PC-9 (cell line): ENCODE results near the gene KCNC1. TPM values are rescaled to one million over a fixed set of nuclear protein-coding genes. Genes with fewer than 3 reads are reported as not detected.

ENCODE experiments used
- BruUV-seq: library from RNA; stranded (reverse); fragments of 400-500 nt; replicated peaks from 2 replicates; lab custom pipeline; 2021; lab: Mats Ljungman, UMichigan
- CTCF ChIA-PET: fragments of 300-600 bp; sonication (Branson Sonifier 250); formaldehyde crosslinking; loops from one replicate; lab custom pipeline; 2022; ENCODE audit warnings: antibody characterized with exemption; lab: Charles Lee
- POLR2A ChIA-PET: fragments of 300-600 bp; sonication (Branson Sonifier 250); formaldehyde crosslinking; loops from one replicate; lab custom pipeline; 2022; ENCODE audit warnings: antibody characterized with exemption; ENCODE audit not compliant: unreplicated experiment; lab: Charles Lee
- DNase-seq, 2 experiments: peaks; one replicate each; pipeline versions ENCODE4 v3.0.0 to v3.0.0-alpha.2; 2015 to 2022; ENCODE audit warnings: mixed read lengths in 1 of 2
- H2AFZ ChIP-seq: fragments of 200-600 bp; sonication (generic); 2 replicates; pipeline ENCODE4 v1.8.1; 2017; ENCODE audit warnings: antibody characterized with exemption
- H3F3A ChIP-seq: fragments of 200-600 bp; sonication (generic); 2 replicates; pipeline ENCODE4 v1.8.1; 2017; ENCODE audit warnings: antibody characterized with exemption, mild to moderate bottlenecking, low read depth; ENCODE audit not compliant: insufficient read depth
- H3K27ac ChIP-seq: fragments of 200-600 bp; sonication (generic); 2 replicates; pipeline ENCODE4 v1.6.1; 2016; ENCODE audit warnings: mixed run types
- H3K27me3 ChIP-seq: fragments of 200-600 bp; sonication (generic); 2 replicates; pipeline ENCODE4 v1.6.1; 2016; ENCODE audit warnings: low read depth, mixed run types; ENCODE audit not compliant: insufficient read depth
- H3K36me3 ChIP-seq: fragments of 200-600 bp; sonication (generic); 2 replicates; pipeline ENCODE4 v1.6.1; 2016; ENCODE audit warnings: low read depth, mixed run types
- H3K4me1 ChIP-seq: fragments of 200-600 bp; sonication (generic); replicated peaks from 2 replicates; pipeline ENCODE4 v1.6.1; 2016; ENCODE audit warnings: mixed run types; ENCODE audit not compliant: insufficient read depth
- H3K4me2 ChIP-seq: fragments of 200-600 bp; sonication (generic); 2 replicates; pipeline ENCODE4 v1.6.1; 2017; ENCODE audit warnings: mixed run types
- H3K4me3 ChIP-seq: fragments of 200-600 bp; sonication (generic); 2 replicates; pipeline ENCODE4 v1.6.1; 2016; ENCODE audit warnings: mixed run types
- H3K79me2 ChIP-seq: fragments of 200-600 bp; sonication (generic); 2 replicates; pipeline ENCODE4 v1.6.1; 2017; ENCODE audit warnings: low read depth, mixed run types
- H3K9me2 ChIP-seq: fragments of 200-600 bp; sonication (generic); 2 replicates; pipeline ENCODE4 v1.8.1; 2017; ENCODE audit warnings: mild to moderate bottlenecking; ENCODE audit not compliant: insufficient read depth
- H3K9me3 ChIP-seq: fragments of 200-600 bp; sonication (generic); 2 replicates; pipeline ENCODE4 v1.8.1; 2016; ENCODE audit warnings: low read depth; ENCODE audit not compliant: insufficient read depth
- H4K20me1 ChIP-seq: fragments of 200-600 bp; sonication (generic); 2 replicates; pipeline ENCODE4 v1.8.1; 2017; ENCODE audit not compliant: insufficient read depth
- CTCF ChIP-seq: fragments of 200-600 bp; sonication (generic); conservative IDR thresholded peaks from 2 replicates; pipeline ENCODE4 v1.6.1; 2017; ENCODE audit warnings: mixed run types, antibody characterized with exemption, mild to moderate bottlenecking, moderate library complexity
- EZH2 ChIP-seq: fragments of 200-600 bp; sonication (generic); IDR thresholded peaks from 2 replicates; pipeline ENCODE4 v1.8.0; 2017; ENCODE audit warnings: antibody characterized with exemption, low read depth
- intact Hi-C: fragments of 100-400 bp; cut with micrococcal nuclease; formaldehyde crosslinking; loops from one replicate; pipeline ENCODE4 v1.10.0; 2022; ENCODE audit not compliant: unreplicated experiment
- total RNA-seq: library from RNA; stranded (reverse); gene quantifications from 2 replicates; pipeline ENCODE4 v1.2.3, GENCODE V29; 2021

Gene KCNC1
- total RNA-seq, 1 experiment from 2014 or later = not detected

DNA sequence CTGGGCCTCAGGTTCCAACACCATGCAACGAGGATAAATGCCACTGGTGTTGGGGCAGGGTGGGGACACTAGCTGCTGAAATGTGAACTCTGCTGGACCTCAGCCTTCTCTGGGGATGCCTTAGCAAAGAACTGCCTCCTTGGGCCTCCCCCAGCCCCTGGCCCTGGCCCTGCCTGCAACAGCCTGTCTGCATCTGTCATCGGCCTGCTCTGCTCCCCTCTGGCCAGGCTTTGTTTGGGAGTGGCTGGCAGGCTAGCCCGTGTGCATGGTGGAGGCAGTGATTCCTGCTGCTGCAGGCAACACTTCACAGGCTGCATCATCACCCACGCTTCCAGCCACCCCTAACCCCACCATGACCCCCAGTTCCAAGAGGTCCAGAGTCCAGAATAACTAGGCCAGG is 26.8 kb upstream of the KCNC1 start:
- no peaks in the 10 kb centered on the region for H3K79me2 ChIP-seq
- peaks cover 61% of the 10 kb centered on the region for H3K27me3 ChIP-seq
- H3K4me1 ChIP-seq = no peaks in the 10 kb centered on the region
- ChIA-PET CTCF (no interaction called here), POLR2A (no interaction called here)
- H2AFZ ChIP-seq = no peak overlapping the region
- intact Hi-C loops = no loop called here
- no peaks in the 10 kb centered on the region for H3K9me3 ChIP-seq
- no peak overlapping the region for H3K4me3 ChIP-seq
- no TSS peak for BruUV-seq
- H3K36me3 ChIP-seq = no peaks in the 10 kb centered on the region
- no peak overlapping the region for H3K4me2 ChIP-seq
- DNase-seq = no peak
- no peaks in the 10 kb centered on the region for H3K9me2 ChIP-seq
- no peaks in the 10 kb centered on the region for H3F3A ChIP-seq
- no peak for TF ChIP-seq EZH2
- no peak for TF ChIP-seq CTCF
- no peak overlapping the region for H3K27ac ChIP-seq
- H4K20me1 ChIP-seq = no peaks in the 10 kb centered on the region

DNA sequence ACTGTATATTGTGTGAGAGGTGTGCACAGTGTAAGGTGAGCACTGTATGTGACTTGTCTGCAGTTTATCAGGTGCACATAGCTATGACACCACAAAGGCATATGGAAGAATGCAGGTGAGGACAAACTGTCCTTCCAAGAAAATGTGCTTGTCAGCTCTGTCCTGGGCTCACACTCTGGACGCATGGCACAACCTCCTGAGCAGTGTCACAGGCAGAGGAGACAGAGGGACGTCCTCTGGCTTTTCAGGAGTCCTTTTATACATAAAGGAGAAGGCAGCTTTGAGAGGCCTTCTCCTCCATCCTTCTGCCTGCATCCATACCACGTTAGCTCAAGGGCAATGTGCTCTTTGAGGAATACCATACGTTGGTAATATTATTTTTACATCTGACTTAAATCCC is 22.7 kb upstream of the KCNC1 start:
- Histone ChIP-seq H2AFZ (no peak overlapping the region), H3K9me2 (no peaks in the 10 kb centered on the region), H3K36me3 (no peaks in the 10 kb centered on the region), H4K20me1 (no peaks in the 10 kb centered on the region), H3K4me1 (no peaks in the 10 kb centered on the region), H3K27ac (no peak overlapping the region), H3K4me2 (no peak overlapping the region), H3F3A (no peaks in the 10 kb centered on the region), H3K4me3 (no peak overlapping the region), H3K79me2 (no peaks in the 10 kb centered on the region), H3K27me3 (peaks cover 82% of the 10 kb centered on the region), H3K9me3 (no peaks in the 10 kb centered on the region)
- TF ChIP-seq EZH2 (no peak), CTCF (no peak)
- DNase-seq = no peak
- CTCF ChIA-PET = no interaction called here
- POLR2A ChIA-PET = interaction anchor here (0.8 kb wide), 1 partner anchor 13 kb away, joined by 5 read pairs; no protein-coding TSS in a partner anchor
- no TSS peak for BruUV-seq
- intact Hi-C loops = no loop called here

GRCh38 chr11:17713851-17714250 is 20.7 kb upstream of the KCNC1 start:
- intact Hi-C loops = no loop called here
- Histone ChIP-seq H3F3A (no peaks in the 10 kb centered on the region), H3K36me3 (no peaks in the 10 kb centered on the region), H3K4me3 (no peak overlapping the region), H3K4me1 (no peaks in the 10 kb centered on the region), H3K79me2 (no peaks in the 10 kb centered on the region), H3K9me2 (no peaks in the 10 kb centered on the region), H4K20me1 (no peaks in the 10 kb centered on the region), H3K27me3 (peaks cover 87% of the 10 kb centered on the region), H3K27ac (no peak overlapping the region), H2AFZ (no peak overlapping the region), H3K4me2 (no peak overlapping the region), H3K9me3 (no peaks in the 10 kb centered on the region)
- BruUV-seq = no TSS peak
- POLR2A ChIA-PET = no interaction called here
- no peak for DNase-seq
- TF ChIP-seq EZH2 = no peak
- CTCF ChIA-PET = no interaction called here

GRCh38 chr11:17714356-17714854 is 20.2 kb upstream of the KCNC1 start:
- Histone ChIP-seq H3K36me3 (no peaks in the 10 kb centered on the region), H3K4me3 (no peak overlapping the region), H2AFZ (no peak overlapping the region), H3K27ac (no peak overlapping the region), H3K9me3 (no peaks in the 10 kb centered on the region), H3F3A (no peaks in the 10 kb centered on the region), H3K4me1 (no peaks in the 10 kb centered on the region), H3K27me3 (peaks cover 81% of the 10 kb centered on the region), H3K79me2 (no peaks in the 10 kb centered on the region), H4K20me1 (no peaks in the 10 kb centered on the region), H3K4me2 (no peak overlapping the region), H3K9me2 (no peaks in the 10 kb centered on the region)
- no TSS peak for BruUV-seq
- TF ChIP-seq CTCF (no peak), EZH2 (no peak)
- intact Hi-C loops = no loop called here
- POLR2A ChIA-PET = no interaction called here
- CTCF ChIA-PET = no interaction called here
- no peak for DNase-seq
